Gastroesophageal sphincter (tissue), 3 donors: ENCODE results near the gene GAL3ST3.
"Not testable (repeated sequence)": the region's sequence is repeated elsewhere in the genome, so short reads cannot be mapped to it uniquely, and the experiment has no call there.

Source experiments
- CTCF ChIP-seq, 4 experiments: fragments of 200-600 bp in 2 of 4; fragments of 450-650 bp in 2 of 4; sonication (generic) in 1 of 4; IDR thresholded peaks; one replicate each; pipeline ENCODE4 v1.5.1; 2017 to 2019; ENCODE audit warnings: antibody characterized with exemption in 4 of 4, mild to moderate bottlenecking in 2 of 4, moderate library complexity in 2 of 4
- POLR2A ChIP-seq, 2 donors: fragments of 450-650 bp; IDR thresholded peaks; one replicate each; pipeline ENCODE4 v1.6.1; 2017; ENCODE audit warnings: antibody characterized with exemption in 2 of 2, mild to moderate bottlenecking in 2 of 2, moderate library complexity in 1 of 2

GRCh38 chr11:66078949-66079348 is 30.0 kb upstream of the GAL3ST3 start:
- TF ChIP-seq CTCF, POLR2A (IDR thresholded peaks at IDR 0.05): not testable (repeated sequence)
